Measurements from ENCODE around the gene TSC2.
"Not testable (repeated sequence)": the region's sequence is repeated elsewhere in the genome, so short reads cannot be mapped to it uniquely, and the experiment has no call there.

TSC2 gene

GRCh38 chr16:2107791-2108125, 60.0 kb downstream of the TSC2 start:
- not testable (repeated sequence) for DNase-seq

DNA sequence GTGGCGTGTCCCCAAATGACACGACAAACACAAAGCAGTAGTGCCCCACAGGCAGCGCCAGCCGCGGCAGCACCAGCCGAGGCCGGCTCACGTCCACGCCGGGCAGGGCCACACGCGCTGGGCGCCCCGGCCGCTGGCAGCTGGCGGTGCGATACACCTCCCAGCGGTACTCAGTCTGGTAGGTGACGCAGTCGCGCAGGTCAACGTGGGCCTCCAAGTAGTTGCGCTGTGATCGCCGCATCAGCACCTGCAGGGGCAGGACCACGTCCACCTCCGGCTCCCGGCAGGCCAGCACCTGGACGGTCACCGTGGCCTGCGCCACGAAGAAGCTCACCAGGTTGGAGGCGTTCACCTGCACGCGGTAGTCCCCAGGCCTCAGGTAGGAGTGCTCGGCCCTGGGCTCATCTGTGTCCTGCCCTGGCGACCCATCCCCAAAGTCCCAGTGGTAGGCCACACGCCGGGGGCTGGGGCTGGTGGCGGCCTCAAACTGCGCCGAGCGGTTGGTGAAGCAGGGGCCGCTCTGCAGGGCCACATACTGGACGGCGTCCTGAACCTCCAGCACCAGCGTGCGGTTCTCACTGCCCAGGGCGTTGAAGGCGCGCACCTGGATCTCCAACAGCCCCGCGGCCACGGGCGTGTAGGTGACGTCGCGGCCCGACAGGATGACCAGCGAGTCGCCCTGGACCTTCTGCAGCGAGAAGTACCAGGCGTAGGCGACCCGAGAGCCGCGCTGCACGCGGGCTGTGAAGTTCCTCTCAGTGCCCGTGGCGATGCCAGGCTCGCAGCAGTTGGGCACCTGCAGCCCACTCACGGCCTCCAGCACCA, 60.9 kb downstream of the TSC2 start:
- not testable (repeated sequence) for DNase-seq

GRCh38 chr16:2109271-2109580, 61.4 kb downstream of the TSC2 start:
- not testable (repeated sequence) for DNase-seq

- not testable (repeated sequence) for DNase-seq
These were observed 62.1 kb downstream of the TSC2 start for GRCh38 chr16:2109872-2110271.

DNA sequence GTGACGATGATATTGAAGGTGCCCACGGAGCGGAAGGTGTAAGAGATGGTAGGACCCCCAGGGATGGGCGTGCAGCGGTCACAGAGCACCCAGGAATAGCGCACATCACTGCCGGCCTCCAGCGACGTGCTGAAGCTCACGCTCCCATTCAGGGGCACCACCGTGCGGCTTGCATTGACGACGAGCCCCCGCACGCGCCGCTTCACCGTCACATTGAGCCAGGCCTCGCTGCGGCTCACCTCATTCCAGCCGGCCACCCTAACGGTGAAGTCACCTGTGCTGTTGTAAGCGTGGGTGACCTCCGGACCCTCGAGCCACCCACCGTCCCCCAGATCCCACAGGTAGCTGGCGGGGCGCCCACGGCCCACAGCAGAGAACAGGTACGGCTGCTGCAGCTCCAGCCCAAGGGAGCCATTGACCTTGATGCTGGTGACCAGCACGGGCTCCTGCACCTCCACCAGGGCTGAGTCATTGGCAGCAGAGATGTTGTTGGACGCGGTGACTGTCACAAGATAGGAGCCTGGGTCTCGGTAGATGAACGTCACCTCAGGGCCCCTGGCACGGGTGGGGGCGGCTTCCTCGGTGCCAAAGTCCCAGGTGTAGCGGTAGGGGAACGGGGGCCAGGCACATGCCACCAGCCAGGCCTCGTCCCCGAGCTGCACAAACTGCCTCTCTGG, 62.7 kb downstream of the TSC2 start:
- DNase-seq, result not testable (repeated sequence)

DNA sequence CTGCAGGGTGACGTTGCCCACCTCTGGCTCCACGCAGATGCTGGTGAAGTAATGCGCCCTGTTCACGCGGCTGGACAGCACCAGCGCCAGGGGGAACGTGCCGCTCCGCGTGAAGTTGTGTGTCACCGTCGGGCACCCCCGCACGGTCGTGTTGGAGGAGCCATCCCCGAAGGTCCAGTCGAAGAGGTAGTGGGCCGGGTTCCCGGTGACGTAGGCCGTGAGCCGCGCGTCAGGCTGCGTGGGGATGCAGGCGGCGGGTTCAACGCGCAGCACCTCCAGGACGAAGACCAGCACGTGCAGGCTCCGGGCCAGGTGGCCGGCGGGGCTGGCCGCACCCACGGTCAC, 63.2 kb downstream of the TSC2 start:
- DNase-seq, result not testable (repeated sequence)

DNA sequence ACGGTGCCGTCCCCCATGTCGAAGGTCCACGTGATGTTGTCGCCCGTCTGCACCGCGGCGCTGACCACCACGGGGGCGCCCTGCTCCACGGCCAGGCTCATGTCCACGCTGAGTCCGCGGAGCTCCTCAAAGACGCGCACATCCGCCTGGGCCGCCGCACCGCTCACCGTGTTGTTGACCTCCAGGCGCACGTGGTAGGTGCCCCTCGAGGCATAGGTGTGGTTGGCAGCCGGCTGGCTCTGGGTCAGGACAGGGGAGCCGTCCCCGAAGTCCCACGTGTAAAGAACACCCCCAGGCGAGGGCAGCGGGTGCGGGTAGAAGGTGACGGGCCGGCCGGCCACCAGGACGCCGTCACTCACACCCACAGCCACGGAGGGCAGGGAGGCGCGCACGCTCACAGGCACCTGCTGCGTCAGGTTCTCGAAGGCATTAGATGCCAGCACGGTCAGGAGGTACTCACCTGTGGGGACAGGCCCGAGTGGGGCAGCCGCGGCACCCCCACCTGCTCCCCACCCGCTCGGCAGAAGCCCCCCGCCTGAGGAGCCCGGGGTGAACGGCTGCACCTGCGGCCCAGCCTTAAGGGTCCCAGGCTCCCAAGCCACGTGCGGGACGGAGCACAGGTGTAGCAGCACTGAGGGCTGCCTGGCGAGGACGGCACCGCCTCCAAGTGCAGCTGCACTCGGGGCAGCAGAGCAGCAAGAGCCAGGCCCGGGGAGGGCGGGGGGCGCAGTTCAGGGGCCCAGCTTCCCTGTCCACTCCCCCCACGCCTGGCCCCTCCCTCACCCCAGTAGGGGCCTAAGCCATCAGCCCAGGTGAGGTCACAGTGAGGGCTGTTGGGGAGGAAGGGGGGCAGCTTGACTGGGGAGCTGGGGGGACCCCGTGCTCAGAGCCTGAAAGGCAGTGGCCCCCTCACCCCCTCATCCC, 63.9 kb downstream of the TSC2 start:
- not testable (repeated sequence) for DNase-seq

- DNase-seq, result not testable (repeated sequence)
These were observed 64.8 kb downstream of the TSC2 start for GRCh38 chr16:2112539-2113106.

DNA sequence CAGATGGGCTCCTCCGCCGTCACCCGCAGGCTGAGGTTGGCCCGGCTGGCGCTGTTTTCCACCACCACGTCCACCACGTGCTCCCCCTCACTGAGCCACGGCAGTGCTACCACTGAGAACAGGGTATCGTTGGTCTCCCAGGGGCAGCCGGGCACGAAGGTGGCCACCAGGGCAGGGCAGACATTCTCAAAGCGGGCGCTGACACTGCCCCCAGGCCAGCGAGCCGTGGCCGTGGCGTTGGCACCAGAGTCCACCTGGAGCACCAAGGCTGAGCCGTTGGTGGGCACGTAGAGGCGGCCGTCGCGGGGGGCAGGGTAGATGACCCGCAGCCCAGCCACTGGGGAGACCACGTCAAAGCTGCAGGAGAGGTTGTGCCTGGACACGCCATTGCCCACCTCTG, 66.4 kb downstream of the TSC2 start:
- DNase-seq, result not testable (repeated sequence)

DNA sequence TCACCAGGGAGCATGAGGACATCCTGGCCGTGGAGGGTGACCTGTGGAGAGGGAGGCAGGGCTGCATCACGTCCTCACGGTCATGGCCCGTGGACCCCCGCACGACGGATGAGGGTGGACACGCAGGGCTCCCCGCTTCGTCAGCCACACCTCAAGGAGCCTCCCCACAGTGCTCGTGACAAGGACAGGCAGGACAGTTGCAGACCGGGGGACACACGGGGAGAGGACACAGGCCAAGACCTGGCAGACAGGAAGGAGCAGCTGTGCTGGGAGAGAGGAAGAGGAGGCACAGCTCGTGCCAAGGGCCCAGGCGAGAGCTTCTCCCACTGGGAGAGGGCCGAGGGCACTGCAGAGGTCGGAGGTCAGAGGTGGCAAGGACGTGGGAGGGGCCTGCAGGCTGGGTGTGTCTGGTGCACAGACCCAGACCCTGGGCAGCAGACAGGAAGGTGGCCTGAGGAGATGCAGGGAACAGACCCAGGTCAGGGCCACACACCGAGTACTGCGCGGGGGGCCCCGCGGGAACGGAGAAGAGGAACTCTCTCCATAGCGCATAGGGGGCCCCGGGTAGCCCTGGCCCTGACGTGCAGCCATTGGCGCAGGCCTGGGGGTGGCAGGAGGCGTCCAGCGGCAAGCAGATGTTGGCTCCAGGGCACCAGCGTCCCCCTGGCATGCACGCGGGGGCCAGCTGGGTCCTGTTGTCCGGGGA, 67.3 kb downstream of the TSC2 start:
- not testable (repeated sequence) for DNase-seq

DNA sequence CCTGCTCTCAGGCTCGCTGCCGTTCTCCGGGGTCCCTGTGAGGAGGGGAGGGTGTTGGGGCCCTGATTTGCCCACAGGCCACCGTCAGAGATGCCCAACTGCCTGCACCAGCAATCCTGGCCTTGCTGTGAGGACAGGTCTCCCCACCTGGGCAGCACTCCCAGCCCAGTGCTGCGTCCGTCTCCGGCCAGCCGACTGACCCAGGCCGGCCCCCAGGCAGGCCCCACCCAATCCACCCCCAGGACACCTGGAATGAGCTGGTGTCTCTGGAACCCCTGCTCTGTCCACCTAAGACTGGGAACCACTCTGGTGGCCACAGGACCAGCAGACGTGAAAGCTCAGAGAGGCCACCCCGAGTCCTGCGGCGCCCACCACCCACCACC, 67.8 kb downstream of the TSC2 start:
- no peak for DNase-seq

DNA sequence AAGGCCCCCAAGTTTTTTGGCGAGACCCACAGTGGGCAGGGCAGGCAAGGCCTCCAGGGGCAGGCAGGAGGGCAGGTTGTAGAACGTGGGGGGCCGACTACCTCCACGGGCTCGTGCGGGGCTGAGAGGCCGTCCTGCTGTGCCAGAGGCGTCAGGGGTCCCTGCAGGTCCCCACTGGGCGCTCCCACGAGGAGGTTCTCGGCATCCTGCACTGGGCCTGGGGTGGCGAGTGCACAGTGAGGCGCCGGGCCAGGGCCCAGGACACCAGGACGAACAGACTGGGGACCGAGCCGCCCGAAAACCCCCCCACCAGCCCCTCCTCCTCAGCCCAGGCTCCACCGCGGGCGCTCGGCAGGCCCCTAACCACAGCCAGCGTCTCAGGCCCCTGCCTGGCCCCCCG, 68.6 kb downstream of the TSC2 start:
- DNase-seq, result not testable (repeated sequence)

GRCh38 chr16:2117341-2117740, 69.6 kb downstream of the TSC2 start:
- DNase-seq, result not testable (repeated sequence)

DNA sequence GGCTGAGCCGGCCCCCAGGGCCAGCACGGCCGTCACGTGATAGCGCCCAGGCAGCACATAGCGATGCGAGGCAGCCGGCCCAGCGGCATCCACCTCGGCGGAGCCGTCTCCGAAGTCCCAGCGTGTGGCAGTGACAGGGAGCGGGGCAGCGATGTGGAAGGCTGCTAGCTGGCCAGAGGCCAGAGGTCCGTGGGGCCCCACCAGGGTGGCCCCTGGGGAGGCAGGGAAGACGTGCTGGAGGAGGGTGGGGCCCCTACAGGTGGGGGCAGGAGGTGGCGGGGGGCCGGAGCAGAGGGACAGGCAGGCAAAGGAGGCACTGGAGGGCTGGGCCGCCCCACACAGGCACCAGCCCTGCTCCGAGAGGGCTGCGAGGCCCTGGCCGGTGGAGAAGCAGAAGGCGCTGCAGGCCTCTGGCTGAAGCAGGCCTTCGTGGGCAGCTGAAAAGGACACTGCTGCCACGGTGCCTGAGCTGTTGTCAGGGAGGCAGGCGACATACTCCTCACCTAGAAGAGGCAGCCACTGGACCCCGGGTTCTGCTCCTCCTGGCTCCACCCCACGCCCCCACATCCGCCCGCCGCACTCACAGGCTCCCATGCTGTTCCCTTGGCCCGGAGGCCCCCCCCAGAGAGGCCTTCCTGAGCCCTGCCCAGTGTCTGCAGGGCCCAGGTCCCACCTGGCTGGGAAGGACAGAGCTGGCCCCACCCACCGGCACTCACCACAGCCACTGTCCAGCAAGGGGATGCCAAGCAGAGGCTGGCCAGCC, 70.4 kb downstream of the TSC2 start:
- not testable (repeated sequence) for DNase-seq

GRCh38 chr16:2121325-2121724, 73.5 kb downstream of the TSC2 start:
- not testable (repeated sequence) for DNase-seq

GRCh38 chr16:2121853-2122252, 74.1 kb downstream of the TSC2 start:
- DNase-seq, result no peak

- no peak for DNase-seq
These were observed 74.6 kb downstream of the TSC2 start for GRCh38 chr16:2122429-2122828.

DNA sequence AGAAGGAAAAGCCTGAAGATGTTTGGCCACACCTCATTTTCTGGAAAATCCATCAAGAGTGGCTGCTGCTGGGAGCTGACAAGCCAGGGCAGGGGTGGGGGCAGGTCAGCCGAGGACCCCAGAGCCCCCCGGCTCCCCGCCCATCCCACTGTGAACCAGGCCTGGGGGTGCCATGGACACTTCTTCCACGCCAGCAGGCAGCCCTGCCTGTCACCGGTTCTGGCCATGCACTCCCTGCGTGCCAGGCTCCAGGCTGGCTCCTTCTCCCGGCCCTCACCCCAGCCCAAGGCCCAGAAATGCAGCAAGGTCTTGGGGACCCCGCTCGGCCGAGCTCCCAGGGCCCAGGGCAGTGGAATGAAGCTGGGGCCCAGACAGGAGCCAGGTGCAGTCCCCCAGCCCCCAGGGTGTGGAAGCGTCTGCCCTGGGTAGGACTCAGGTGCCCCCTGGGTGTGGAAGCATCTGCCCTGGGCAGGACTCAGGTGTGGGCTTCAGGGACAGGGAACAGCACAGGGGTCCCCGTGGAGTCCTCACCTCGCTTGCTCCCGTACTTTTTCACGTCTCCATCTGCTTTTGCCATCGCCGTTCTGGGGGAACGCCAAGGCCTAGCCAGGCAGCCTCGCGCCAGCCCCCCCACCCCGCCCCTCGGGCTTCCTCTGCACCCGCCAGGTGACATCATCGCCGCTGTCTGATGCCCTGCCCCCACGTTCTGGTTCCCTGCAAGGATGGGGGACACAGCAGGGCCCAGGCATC, 75.3 kb downstream of the TSC2 start:
- not testable (repeated sequence) for DNase-seq

- not testable (repeated sequence) for DNase-seq
These were observed 76.1 kb downstream of the TSC2 start for GRCh38 chr16:2123706-2124376.

DNA sequence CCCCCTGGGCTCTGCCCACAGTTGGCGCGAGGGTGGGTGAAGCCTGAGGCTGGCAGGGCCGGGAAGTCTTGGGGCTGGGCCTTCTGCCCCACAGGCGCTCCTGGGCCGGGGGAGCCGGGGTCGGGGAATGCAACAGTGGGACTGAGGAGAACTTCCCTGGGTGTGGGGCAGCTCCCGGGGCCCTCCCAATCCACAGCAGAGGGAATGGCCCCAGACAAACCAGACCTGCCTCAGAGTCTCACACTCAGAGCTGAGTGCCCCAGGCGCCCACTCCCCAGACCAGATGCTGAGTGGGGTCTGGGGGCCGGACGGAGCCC, 76.5 kb downstream of the TSC2 start:
- DNase-seq, result not testable (repeated sequence)

Measured in cortex of kidney (tissue), 1 donor.